GM12865 (cell line): Measurements from ENCODE around the gene KCTD14.
"Not testable (repeated sequence)": the region's sequence is repeated elsewhere in the genome, so short reads cannot be mapped to it uniquely, and the experiment has no call there.

ENCODE experiments used
- DNase-seq: peaks from one replicate; pipeline ENCODE4 v3.0.0; 2010; ENCODE audit warnings: low read depth
- H3K4me3 ChIP-seq: 2 replicates; pipeline ENCODE4 v1.5.1; 2011; ENCODE audit warnings: mild to moderate bottlenecking, low read depth, low read length, control low read depth
- TF ChIP-seq, protein P1 (sequence below): IDR thresholded peaks from 2 replicates; pipeline ENCODE4 v1.5.1; 2011; ENCODE audit warnings: low read length, control low read depth, low read depth, inconsistent platforms; ENCODE audit not compliant: insufficient read depth; ENCODE audit errors: missing control alignments

KCTD14 gene

GRCh38 chr11:78023426-78023825, 350 bp upstream of the KCTD14 start:
- no peak for DNase-seq
- TF ChIP-seq, protein P1, sequence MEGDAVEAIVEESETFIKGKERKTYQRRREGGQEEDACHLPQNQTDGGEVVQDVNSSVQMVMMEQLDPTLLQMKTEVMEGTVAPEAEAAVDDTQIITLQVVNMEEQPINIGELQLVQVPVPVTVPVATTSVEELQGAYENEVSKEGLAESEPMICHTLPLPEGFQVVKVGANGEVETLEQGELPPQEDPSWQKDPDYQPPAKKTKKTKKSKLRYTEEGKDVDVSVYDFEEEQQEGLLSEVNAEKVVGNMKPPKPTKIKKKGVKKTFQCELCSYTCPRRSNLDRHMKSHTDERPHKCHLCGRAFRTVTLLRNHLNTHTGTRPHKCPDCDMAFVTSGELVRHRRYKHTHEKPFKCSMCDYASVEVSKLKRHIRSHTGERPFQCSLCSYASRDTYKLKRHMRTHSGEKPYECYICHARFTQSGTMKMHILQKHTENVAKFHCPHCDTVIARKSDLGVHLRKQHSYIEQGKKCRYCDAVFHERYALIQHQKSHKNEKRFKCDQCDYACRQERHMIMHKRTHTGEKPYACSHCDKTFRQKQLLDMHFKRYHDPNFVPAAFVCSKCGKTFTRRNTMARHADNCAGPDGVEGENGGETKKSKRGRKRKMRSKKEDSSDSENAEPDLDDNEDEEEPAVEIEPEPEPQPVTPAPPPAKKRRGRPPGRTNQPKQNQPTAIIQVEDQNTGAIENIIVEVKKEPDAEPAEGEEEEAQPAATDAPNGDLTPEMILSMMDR: no peak
- no peak overlapping the region for H3K4me3 ChIP-seq

DNA sequence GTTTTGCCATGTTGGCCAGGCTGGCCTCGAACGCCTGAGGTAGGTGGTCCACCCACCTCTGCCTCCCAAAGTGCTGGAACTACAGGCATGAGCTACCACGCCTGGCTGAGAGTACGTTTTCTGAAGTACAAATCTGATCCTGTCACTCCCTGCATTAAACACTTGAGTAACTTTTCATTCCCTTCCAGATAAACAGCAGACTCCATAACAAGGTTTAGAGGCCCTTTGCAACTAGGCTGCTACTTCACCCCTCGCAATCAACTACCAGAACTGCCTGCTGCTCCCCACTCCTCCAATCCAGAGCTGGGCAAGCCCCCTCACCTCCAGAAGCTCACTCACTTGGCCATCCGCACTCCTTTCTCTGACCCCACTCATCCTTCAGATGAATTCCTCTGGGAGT, 1.5 kb downstream of the KCTD14 start:
- TF ChIP-seq, protein P1: no peak
- H3K4me3 ChIP-seq: no peak overlapping the region
- no peak for DNase-seq

- TF ChIP-seq, protein P1: no peak
- no peak for DNase-seq
- H3K4me3 ChIP-seq: no peak overlapping the region
Observed at GRCh38 chr11:78020246-78020645, 2.8 kb downstream of the KCTD14 start.

GRCh38 chr11:78019808-78020207, 3.3 kb downstream of the KCTD14 start:
- no peak for DNase-seq
- TF ChIP-seq, protein P1: no peak

DNA sequence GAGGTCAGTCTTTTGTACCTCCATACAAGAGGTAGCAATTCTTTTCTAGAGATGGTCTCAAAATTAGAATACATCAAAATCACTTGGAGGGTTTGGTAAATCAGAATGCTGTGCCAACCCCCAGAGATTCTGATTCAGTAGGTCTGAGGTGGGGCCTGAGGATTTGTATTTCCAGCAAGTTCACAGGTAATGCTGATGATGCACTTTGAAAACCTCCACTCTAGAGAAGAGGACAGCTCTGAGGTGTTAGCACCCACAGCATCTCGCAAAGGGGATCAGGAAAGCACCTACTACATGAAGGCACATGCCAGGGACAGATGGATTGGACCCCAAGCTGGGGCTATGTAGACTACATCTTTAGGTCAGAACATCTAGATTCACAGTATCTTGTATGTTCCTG, 7.2 kb downstream of the KCTD14 start:
- H3K4me3 ChIP-seq: no peak overlapping the region
- DNase-seq: no peak
- TF ChIP-seq, protein P1: no peak

More at GRCh38 chr11:78019808-78020207, 3.3 kb downstream of the KCTD14 start:
- H3K4me3 ChIP-seq: no peak overlapping the region

- DNase-seq, H3K4me3 ChIP-seq: not testable (repeated sequence)
Observed at GRCh38 chr11:78014937-78015520, 8.0 kb downstream of the KCTD14 start.

GRCh38 chr11:78011301-78011700, 11.8 kb downstream of the KCTD14 start:
- no peak overlapping the region for H3K4me3 ChIP-seq
- TF ChIP-seq, protein P1: no peak
- no peak for DNase-seq
